ENCODE measurements around the gene PLAC8. TPM values are rescaled to one million over a fixed set of nuclear protein-coding genes. Genes with fewer than 3 reads are reported as not detected.

PLAC8 gene
- total RNA-seq, 2 experiments from 2014 or later, result 54.4 to 72.3 TPM

Other genes starting within 250 kb of the PLAC8 start
- gene SEC31A, start 223.6 kb downstream of the PLAC8 start, total RNA-seq, result 100 to 1,000 TPM in 1 of 2 experiments, 10 to 100 TPM in 1; 80.3 to 124 TPM
- 1 to 10 TPM; 1.7 to 2.6 TPM for gene THAP9, start 214.0 kb downstream of the PLAC8 start, total RNA-seq
- gene LIN54, start 103.9 kb downstream of the PLAC8 start, total RNA-seq, result 10 to 100 TPM; 23.5 to 31.7 TPM
- gene COPS4, start 79.5 kb downstream of the PLAC8 start, total RNA-seq, result 10 to 100 TPM; 35.7 to 35.9 TPM
- 10 to 100 TPM; 18.2 to 20.1 TPM for gene COQ2, start 170.1 kb upstream of the PLAC8 start, total RNA-seq
- 10 to 100 TPM; 11.4 TPM for gene HPSE, start 220.1 kb upstream of the PLAC8 start, total RNA-seq